DND-41 (cell line): ENCODE results near the gene LMX1B.

Source experiments
- CTCF ChIP-seq: IDR thresholded peaks from 2 replicates; pipeline ENCODE4 v1.5.1; 2012; ENCODE audit warnings: borderline replicate concordance, low read length, moderate library complexity, mild to moderate bottlenecking; ENCODE audit not compliant: poor library complexity, severe bottlenecking; ENCODE audit errors: extremely low read depth
- EZH2 ChIP-seq: IDR thresholded peaks from 3 replicates; pipeline ENCODE4 v1.6.1; 2012; ENCODE audit warnings: borderline replicate concordance, low read depth, mild to moderate bottlenecking, moderate library complexity, low read length, inconsistent platforms; ENCODE audit not compliant: severe bottlenecking

GRCh38 chr9:126700903-126701812 lies 87.4 kb downstream of the LMX1B start:
- TF ChIP-seq CTCF (no peak), EZH2 (no peak)
